IMR-90 (cell line): ENCODE results near the gene RNF223. TPM values are rescaled to one million over a fixed set of nuclear protein-coding genes. Genes with fewer than 3 reads are reported as not detected.

Experiments used
- ATAC-seq: fragments of 200-7000 bp; cut with Tn5 transposase; 2 replicates; pipeline ENCODE4 v1.9.1; 2020; ENCODE audit warnings: low read depth, mild to moderate bottlenecking, moderate library complexity
- BruUV-seq: library from RNA; stranded (reverse); fragments of 400-500 nt; replicated peaks from 2 replicates; lab custom pipeline; 2021; lab: Mats Ljungman, UMichigan
- CTCF ChIA-PET: fragments of 300-600 bp; formaldehyde crosslinking; extraction: SDS; loops from one replicate; lab custom pipeline; 2021; ENCODE audit warnings: antibody characterized with exemption; lab: Yijun Ruan, JAX
- POLR2A ChIA-PET: fragments of 300-600 bp; sonication (Branson Sonifier 250); formaldehyde crosslinking; loops from one replicate; lab custom pipeline; 2022; ENCODE audit warnings: antibody characterized with exemption; ENCODE audit not compliant: unreplicated experiment; lab: Charles Lee
- DNase-seq: peaks from one replicate; pipeline ENCODE4 v3.0.0; 2013
- H2AFZ ChIP-seq: replicated peaks from 2 replicates; pipeline ENCODE3; 2013; ENCODE audit warnings: low read length, mild to moderate bottlenecking; ENCODE audit not compliant: poor library complexity
- H2AK5ac ChIP-seq: 2 replicates; pipeline ENCODE4 v1.6.1; 2013; ENCODE audit warnings: low read depth, low read length, inconsistent platforms
- H2AK9ac ChIP-seq: replicated peaks from 2 replicates; pipeline ENCODE3; 2013; ENCODE audit warnings: mild to moderate bottlenecking, low read depth, low read length, moderate library complexity; ENCODE audit not compliant: poor library complexity
- H2BK120ac ChIP-seq: 2 replicates; pipeline ENCODE4 v1.6.1; 2013; ENCODE audit warnings: low read depth, low read length, inconsistent platforms
- H2BK15ac ChIP-seq: 3 replicates; pipeline ENCODE4 v1.6.1; 2013; ENCODE audit warnings: low read depth, low read length, inconsistent platforms
- H2BK20ac ChIP-seq: 2 replicates; pipeline ENCODE4 v1.6.1; 2013; ENCODE audit warnings: low read depth, mild to moderate bottlenecking, inconsistent platforms, low read length, moderate library complexity
- H2BK5ac ChIP-seq: 2 replicates; pipeline ENCODE4 v1.6.1; 2013; ENCODE audit warnings: mild to moderate bottlenecking, low read depth, low read length, inconsistent platforms; ENCODE audit not compliant: poor library complexity, severe bottlenecking
- H3K14ac ChIP-seq: replicated peaks from 2 replicates; pipeline ENCODE4 v1.6.1; 2013; ENCODE audit warnings: low read depth, low read length, inconsistent platforms
- H3K18ac ChIP-seq: 2 replicates; pipeline ENCODE4 v1.6.1; 2013; ENCODE audit warnings: low read depth, low read length, control low read depth
- H3K23ac ChIP-seq: 2 replicates; pipeline ENCODE4 v1.6.1; 2013; ENCODE audit warnings: low read depth, low read length, inconsistent platforms
- H3K27ac ChIP-seq: 2 replicates; pipeline ENCODE4 v1.5.1; 2013; ENCODE audit warnings: mild to moderate bottlenecking, control low read depth, low read length; ENCODE audit not compliant: insufficient read depth
- H3K27me3 ChIP-seq: 2 replicates; pipeline ENCODE4 v1.6.1; 2013; ENCODE audit warnings: low read length; ENCODE audit not compliant: control insufficient read depth, insufficient read depth
- H3K36me3 ChIP-seq: 2 replicates; pipeline ENCODE4 v1.6.1; 2013; ENCODE audit warnings: low read length, mixed read lengths; ENCODE audit not compliant: control insufficient read depth, insufficient read depth
- H3K4ac ChIP-seq: 2 replicates; pipeline ENCODE4 v1.6.1; 2013; ENCODE audit warnings: low read depth, low read length, inconsistent platforms
- H3K4me1 ChIP-seq: 2 replicates; pipeline ENCODE4 v1.6.1; 2013; ENCODE audit warnings: low read length, mixed read lengths; ENCODE audit not compliant: control insufficient read depth, insufficient read depth
- H3K4me2 ChIP-seq: 2 replicates; pipeline ENCODE4 v1.6.1; 2013; ENCODE audit warnings: low read depth, mild to moderate bottlenecking, control low read depth, low read length, moderate library complexity
- H3K4me3 ChIP-seq: 2 replicates; pipeline ENCODE4 v1.5.1; 2013; ENCODE audit warnings: low read depth, mild to moderate bottlenecking, control low read depth, low read length, moderate library complexity; ENCODE audit not compliant: insufficient read depth
- H3K56ac ChIP-seq: 2 replicates; pipeline ENCODE4 v1.6.1; 2013; ENCODE audit warnings: low read length, inconsistent platforms; ENCODE audit not compliant: insufficient read depth; ENCODE audit errors: extremely low read depth
- H3K79me1 ChIP-seq, 2 experiments: 2 replicates each; pipeline ENCODE4 v1.6.1; 2013; ENCODE audit warnings: low read length in 2 of 2, inconsistent platforms in 1 of 2, low read depth in 1 of 2
- H3K9ac ChIP-seq: 2 replicates; pipeline ENCODE4 v1.6.1; 2013; ENCODE audit warnings: low read depth, low read length, control low read depth
- H3K9me1 ChIP-seq: 2 replicates; pipeline ENCODE4 v1.6.1; 2013; ENCODE audit warnings: low read length, inconsistent platforms; ENCODE audit not compliant: insufficient read depth
- H3K9me3 ChIP-seq: 2 replicates; pipeline ENCODE4 v1.6.1; 2013; ENCODE audit warnings: low read length; ENCODE audit not compliant: control insufficient read depth, insufficient read depth
- H4K20me1 ChIP-seq: 2 replicates; pipeline ENCODE4 v1.6.1; 2013; ENCODE audit warnings: low read length, inconsistent platforms; ENCODE audit not compliant: insufficient read depth
- H4K5ac ChIP-seq: 2 replicates; pipeline ENCODE4 v1.6.1; 2013; ENCODE audit warnings: mild to moderate bottlenecking, low read depth, low read length, control low read depth
- H4K8ac ChIP-seq, 2 experiments: 2 replicates each; pipeline ENCODE4 v1.6.1; 2013; ENCODE audit warnings: low read depth in 2 of 2, low read length in 2 of 2, control low read depth in 1 of 2, inconsistent platforms in 1 of 2
- H4K91ac ChIP-seq: 2 replicates; pipeline ENCODE4 v1.6.1; 2013; ENCODE audit warnings: low read depth, low read length, inconsistent platforms; ENCODE audit not compliant: insufficient read depth
- CEBPB ChIP-seq: IDR thresholded peaks from 2 replicates; pipeline ENCODE4 v1.6.1; 2012; ENCODE audit warnings: low read depth, low read length, improper control_type of control experiment
- ELK1 ChIP-seq: fragments of 150-350 bp; IDR thresholded peaks from 2 replicates; pipeline ENCODE4 v1.6.1; 2016; ENCODE audit warnings: low read depth, mild to moderate bottlenecking, low read length, moderate library complexity, borderline replicate concordance
- MAFK ChIP-seq: IDR thresholded peaks from 2 replicates; pipeline ENCODE4 v1.6.1; 2012; ENCODE audit warnings: low read depth, low read length, improper control_type of control experiment
- RCOR1 ChIP-seq: IDR thresholded peaks from 2 replicates; pipeline ENCODE4 v1.6.1; 2012; ENCODE audit warnings: mild to moderate bottlenecking, low read length, improper control_type of control experiment; ENCODE audit not compliant: insufficient replicate concordance
- RFX5 ChIP-seq: IDR thresholded peaks from 2 replicates; pipeline ENCODE4 v1.8.0; 2012; ENCODE audit warnings: low read depth, mild to moderate bottlenecking, low read length, moderate library complexity
- SMC3 ChIP-seq: fragments of 150-350 bp; IDR thresholded peaks from 2 replicates; pipeline ENCODE4 v1.6.1; 2016; ENCODE audit warnings: low read depth, mild to moderate bottlenecking, antibody characterized with exemption, low read length, moderate library complexity
- WGBS, 2 experiments: methylation state at CpG; one replicate each; pipeline versions ENCODE4 v1.1.5 to v1.1.7; 2013; ENCODE audit warnings: missing lambda C conversion rate in 2 of 2; ENCODE audit not compliant: insufficient read length in 1 of 2; ENCODE audit errors: extremely low coverage in 2 of 2; 5-methylcytosine and 5-hydroxymethylcytosine counted together
- dilution Hi-C: fragments of 300-500 bp; cut with HindIII; formaldehyde crosslinking; loops from one replicate; pipeline ENCODE4 v1.14.3; 2018; ENCODE audit warnings: low sequenced_read_pairs; ENCODE audit not compliant: unreplicated experiment
- in situ Hi-C: fragments of 300-500 bp; cut with MboI; formaldehyde crosslinking; loops from 3 replicates; pipeline ENCODE4 v1.14.3; 2019; ENCODE audit warnings: low sequenced_read_pairs, inconsistent platforms, mixed read lengths
- intact Hi-C: fragments of 100-400 bp; cut with micrococcal nuclease; formaldehyde crosslinking; loops from 2 replicates; pipeline ENCODE4 v1.10.0; 2022
- polyA plus RNA-seq, 3 experiments: library from polyadenylated mRNA; depleted of rRNA; stranded (reverse); fragments of >200 nt; gene quantifications; 2 replicates each; pipeline ENCODE4 v1.2.3, GENCODE V29; 2012; ENCODE audit warnings: low replicate concordance in 1 of 3
- total RNA-seq: library from RNA; depleted of rRNA; stranded (reverse); fragments of >200 nt; gene quantifications from 2 replicates; pipeline ENCODE4 v1.2.3, GENCODE V29; 2012

RNF223 gene
- total and polyA plus RNA-seq, 2 of the 4 experiments (the other 2 are of a cell fraction), result not detected

- H3K9me3 ChIP-seq, result no peaks in the 10 kb centered on the region
- TF ChIP-seq MAFK (no peak), RCOR1 (no peak), RFX5 (no peak), ELK1 (no peak), CEBPB (no peak), SMC3 (no peak)
- ChIA-PET POLR2A (no interaction called here), CTCF (no interaction called here)
- no peak overlapping the region for H2BK15ac ChIP-seq
- DNase-seq, result no peak
- no peak overlapping the region for H4K91ac ChIP-seq
- H2BK5ac ChIP-seq, result no peak overlapping the region
- no peak overlapping the region for H3K4me2 ChIP-seq
- H3K4me3 ChIP-seq, result no peak overlapping the region
- H3K27ac ChIP-seq, result no peak overlapping the region
- H3K9ac ChIP-seq, result no peak overlapping the region
- intact Hi-C loops (no loop called here), dilution Hi-C loops (no loop called here), in situ Hi-C loops (no loop called here)
- no peaks in the 10 kb centered on the region for H3K4me1 ChIP-seq
- no peak overlapping the region for H3K14ac ChIP-seq
- no peak overlapping the region for H3K56ac ChIP-seq
- H3K36me3 ChIP-seq, result peaks cover 74% of the 10 kb centered on the region
- H2AK9ac ChIP-seq, result no peak overlapping the region
- H4K8ac ChIP-seq, result no peak overlapping the region
- no peaks in the 10 kb centered on the region for H3K9me1 ChIP-seq
- H2AK5ac ChIP-seq, result no peak overlapping the region
- 97% methylated on average over 26 of the region's 26 CpGs; no CpG with 5 or more reads in 1 of the 2 experiments for WGBS, 2 experiments
- no peak overlapping the region for H4K5ac ChIP-seq
- no peak overlapping the region for H3K23ac ChIP-seq
- H2BK20ac ChIP-seq, result no peak overlapping the region
- no peak overlapping the region for H2AFZ ChIP-seq
- no peak overlapping the region for H2BK120ac ChIP-seq
- H3K27me3 ChIP-seq, result no peaks in the 10 kb centered on the region
- H3K18ac ChIP-seq, result no peak overlapping the region
- ATAC-seq, result no peak
- H3K4ac ChIP-seq, result no peak overlapping the region
- no TSS peak for BruUV-seq
- peaks cover 0 to 13% of the 10 kb centered on the region in 2 experiments; a peak in 1 of 4 replicates for H3K79me1 ChIP-seq
- peaks cover 7% of the 10 kb centered on the region for H4K20me1 ChIP-seq
These were observed 27.3 kb downstream of the RNF223 start for GRCh38 chr1:1046767-1047166.
